Endothelial cell of umbilical vein (primary cell): Measurements from ENCODE around the gene EXOC6.

Experiments
- EZH2 ChIP-seq: IDR thresholded peaks from 2 replicates; pipeline ENCODE4 v1.6.1; 2012; ENCODE audit warnings: borderline replicate concordance, low read depth, mild to moderate bottlenecking, moderate library complexity, low read length, inconsistent platforms; ENCODE audit not compliant: severe bottlenecking
- GATA2 ChIP-seq: IDR thresholded peaks from 2 replicates; pipeline ENCODE4 v1.7.0; 2011; ENCODE audit warnings: low read depth, mild to moderate bottlenecking, moderate library complexity, mixed read lengths, low read length; ENCODE audit not compliant: insufficient read length, insufficient read depth
- MYC ChIP-seq: IDR thresholded peaks from one replicate; pipeline ENCODE4 v1.6.1; 2011; ENCODE audit warnings: mild to moderate bottlenecking, low read depth, low read length
- POLR2A ChIP-seq: IDR thresholded peaks from 2 replicates; pipeline ENCODE4 v1.6.1; 2012; ENCODE audit warnings: low read depth, mild to moderate bottlenecking, control low read depth, low read length
- POLR2AphosphoS5 ChIP-seq: IDR thresholded peaks from 2 replicates; pipeline ENCODE4 v1.6.1; 2012; ENCODE audit warnings: low read depth, mild to moderate bottlenecking, control low read depth, low read length, moderate library complexity; ENCODE audit not compliant: insufficient read depth
- TF ChIP-seq, protein P1 (sequence below), 2 donors: IDR thresholded peaks; 1 replicate in 1 of 2; 2 replicates in 1 of 2; pipeline ENCODE4 v1.5.1; 2011; ENCODE audit warnings: low read length in 2 of 2, mild to moderate bottlenecking in 2 of 2, moderate library complexity in 2 of 2, control low read depth in 1 of 2, inconsistent platforms in 1 of 2, low read depth in 1 of 2; ENCODE audit not compliant: insufficient read depth in 1 of 2; ENCODE audit errors: extremely low read depth in 1 of 2

DNA sequence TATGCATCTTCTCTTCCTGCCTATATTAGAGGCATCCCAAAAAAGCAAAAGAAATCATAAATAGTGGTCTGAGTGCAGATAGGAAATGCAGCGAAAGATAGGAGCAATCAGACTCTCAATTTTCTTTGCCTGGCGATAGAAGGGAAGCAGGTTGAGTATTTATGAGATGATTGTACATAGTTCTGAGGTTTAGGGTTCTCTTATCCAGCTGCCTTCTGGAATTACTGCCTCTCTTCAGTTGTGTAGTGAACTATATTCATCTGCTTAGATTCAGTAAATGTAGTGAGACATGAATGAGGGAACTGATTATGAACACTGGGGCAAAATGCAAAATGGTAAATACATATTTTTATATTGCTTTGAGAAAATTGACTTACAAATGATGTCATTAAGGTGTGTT lies 119.3 kb downstream of the EXOC6 start:
- TF ChIP-seq EZH2: no peak
- no peak for TF ChIP-seq POLR2A
- no peak for TF ChIP-seq GATA2
- TF ChIP-seq POLR2AphosphoS5: no peak
- TF ChIP-seq, protein P1, sequence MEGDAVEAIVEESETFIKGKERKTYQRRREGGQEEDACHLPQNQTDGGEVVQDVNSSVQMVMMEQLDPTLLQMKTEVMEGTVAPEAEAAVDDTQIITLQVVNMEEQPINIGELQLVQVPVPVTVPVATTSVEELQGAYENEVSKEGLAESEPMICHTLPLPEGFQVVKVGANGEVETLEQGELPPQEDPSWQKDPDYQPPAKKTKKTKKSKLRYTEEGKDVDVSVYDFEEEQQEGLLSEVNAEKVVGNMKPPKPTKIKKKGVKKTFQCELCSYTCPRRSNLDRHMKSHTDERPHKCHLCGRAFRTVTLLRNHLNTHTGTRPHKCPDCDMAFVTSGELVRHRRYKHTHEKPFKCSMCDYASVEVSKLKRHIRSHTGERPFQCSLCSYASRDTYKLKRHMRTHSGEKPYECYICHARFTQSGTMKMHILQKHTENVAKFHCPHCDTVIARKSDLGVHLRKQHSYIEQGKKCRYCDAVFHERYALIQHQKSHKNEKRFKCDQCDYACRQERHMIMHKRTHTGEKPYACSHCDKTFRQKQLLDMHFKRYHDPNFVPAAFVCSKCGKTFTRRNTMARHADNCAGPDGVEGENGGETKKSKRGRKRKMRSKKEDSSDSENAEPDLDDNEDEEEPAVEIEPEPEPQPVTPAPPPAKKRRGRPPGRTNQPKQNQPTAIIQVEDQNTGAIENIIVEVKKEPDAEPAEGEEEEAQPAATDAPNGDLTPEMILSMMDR (IDR thresholded peaks at IDR 0.05; ENCODE audit: extremely low read depth in 1 of 2, insufficient read depth in 1 of 2, low read depth in 1 of 2, low read length in 2 of 2): no peak
- TF ChIP-seq MYC: no peak
